ENCODE results near the gene LETMD1. TPM values are rescaled to one million over a fixed set of nuclear protein-coding genes. Genes with fewer than 3 reads are reported as not detected.
A peak's percentile ranks its signal among the peaks of the same experiment; 100 is the strongest.
"Not testable (repeated sequence)": the region's sequence is repeated elsewhere in the genome, so short reads cannot be mapped to it uniquely, and the experiment has no call there.

Gene LETMD1
- total and polyA plus RNA-seq, 7 donors: 37.0 to 87.2 (median 61.4) TPM

DNA sequence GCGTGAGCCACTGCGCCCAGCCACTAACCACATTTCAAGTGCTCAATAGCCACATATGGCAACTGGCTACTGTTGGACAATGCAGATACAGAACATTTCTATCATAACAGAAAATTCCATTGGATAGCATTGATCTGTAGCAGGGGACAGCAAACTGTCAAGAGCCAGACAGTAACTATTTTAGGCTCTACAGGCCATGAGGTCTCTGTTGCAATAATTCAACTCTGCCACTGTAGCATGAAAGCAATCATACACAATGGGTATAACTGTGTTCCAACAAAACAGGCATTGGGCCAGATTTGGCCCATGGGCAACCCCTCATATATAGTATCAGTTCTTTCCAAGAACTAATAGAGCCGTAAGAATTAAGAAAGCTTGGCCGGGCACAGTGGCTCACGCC is 27.3 kb downstream of the LETMD1 start:
- H3K4me3 ChIP-seq: no peak overlapping the region
- intact Hi-C loops (cut with DNase I): no loop called here
- H3K4me1 ChIP-seq: peaks cover 0 to 32% (median 15%) of the 10 kb centered on the region in 4 donors
- WGBS, 2 donors: 92 to 95% methylated on average over 5 of the region's 5 CpGs
- no peaks in the 10 kb centered on the region for H3K27me3 ChIP-seq
- no peak for DNase-seq
- H3K27ac ChIP-seq: no peak overlapping the region
- peaks cover under 1 to 41% (median 10%) of the 10 kb centered on the region in 4 donors for H3K36me3 ChIP-seq
- H3K9me3 ChIP-seq: no peaks in the 10 kb centered on the region
- TF ChIP-seq EP300 (IDR thresholded peaks at IDR 0.05): no peak
- no peak for TF ChIP-seq POLR2AphosphoS5 (IDR thresholded peaks at IDR 0.05)
- TF ChIP-seq CTCF (IDR thresholded peaks at IDR 0.05): no peak
- TF ChIP-seq POLR2A (IDR thresholded peaks at IDR 0.05): no peak

- no peak for DNase-seq
- peaks cover 0 to 31% (median 7%) of the 10 kb centered on the region in 4 donors for H3K36me3 ChIP-seq
- H3K9me3 ChIP-seq: no peaks in the 10 kb centered on the region
- WGBS, 2 donors: 82 to 92% methylated on average over 10 of the region's 10 CpGs
- H3K27me3 ChIP-seq: no peaks in the 10 kb centered on the region
- intact Hi-C loops (cut with DNase I): no loop called here
- H3K4me3 ChIP-seq: no peak overlapping the region
- TF ChIP-seq EP300 (IDR thresholded peaks at IDR 0.05) (no peak), POLR2A (IDR thresholded peaks at IDR 0.05) (no peak)
- H3K4me1 ChIP-seq: peaks cover 0 to 38% (median 19%) of the 10 kb centered on the region in 4 donors
- peak overlapping the region in 1 of 4 donors; percentile 38 for H3K27ac ChIP-seq
Observed at GRCh38 chr12:51076236-51076930, 28.3 kb downstream of the LETMD1 start.

- H3K4me3 ChIP-seq: no peak overlapping the region
- H3K27me3 ChIP-seq: no peaks in the 10 kb centered on the region
- TF ChIP-seq EP300 (IDR thresholded peaks at IDR 0.05) (no peak), POLR2AphosphoS5 (IDR thresholded peaks at IDR 0.05) (no peak), POLR2A (IDR thresholded peaks at IDR 0.05) (no peak), CTCF (IDR thresholded peaks at IDR 0.05) (no peak)
- no peak for DNase-seq
- peaks cover 0 to 46% (median 31%) of the 10 kb centered on the region in 4 donors for H3K4me1 ChIP-seq
- H3K36me3 ChIP-seq: peaks cover 0 to 17% (median 3%) of the 10 kb centered on the region in 4 donors
- 69 to 75% methylated on average over 5 of the region's 5 CpGs for WGBS, 2 donors
- H3K9me3 ChIP-seq: no peaks in the 10 kb centered on the region
- peak overlapping the region in 2 of 4 donors; percentile 33 to 38 for H3K27ac ChIP-seq
- intact Hi-C loops (cut with DNase I): no loop called here
Observed at GRCh38 chr12:51077930-51078329, 29.8 kb downstream of the LETMD1 start.

DNA sequence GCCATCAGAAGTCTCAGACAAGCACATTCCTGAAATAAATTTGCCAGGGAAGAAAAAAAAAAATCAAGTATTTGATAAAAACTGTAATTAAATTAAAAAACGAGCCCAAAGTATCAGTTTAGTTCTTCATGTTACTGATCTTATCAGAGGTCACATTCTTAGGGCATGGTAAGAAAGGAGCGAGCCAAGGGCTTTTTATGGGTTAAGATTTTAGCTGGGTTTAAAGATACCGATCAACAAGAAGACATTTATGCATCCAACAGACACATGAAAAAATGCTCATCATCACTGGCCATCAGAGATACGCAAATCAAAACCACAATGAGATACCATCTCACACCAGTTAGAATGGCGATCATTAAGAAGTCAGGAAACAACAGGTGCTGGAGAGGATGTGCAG is 30.2 kb downstream of the LETMD1 start:
- H3K9me3 ChIP-seq; H3K4me3 ChIP-seq; H3K27me3 ChIP-seq; intact Hi-C loops (cut with DNase I); DNase-seq: not testable (repeated sequence)
- Histone ChIP-seq H3K27ac (peak overlapping the region in 2 of 4 donors; percentile 33 to 38), H3K4me1 (peaks cover 0 to 46% (median 31%) of the 10 kb centered on the region in 4 donors), H3K36me3 (peaks cover 0 to 13% (median 2%) of the 10 kb centered on the region in 4 donors)
- 73 to 86% methylated on average over 5 of the region's 5 CpGs for WGBS, 2 donors

- H3K9me3 ChIP-seq; H3K4me3 ChIP-seq; H3K36me3 ChIP-seq; DNase-seq; H3K27me3 ChIP-seq; intact Hi-C loops (cut with DNase I); H3K27ac ChIP-seq: not testable (repeated sequence)
- 82 to 91% methylated on average over 6 of the region's 6 CpGs for WGBS, 2 donors
- peaks cover 0 to 49% (median 32%) of the 10 kb centered on the region in 4 donors for H3K4me1 ChIP-seq
Observed at GRCh38 chr12:51078866-51079265, 30.7 kb downstream of the LETMD1 start.

GRCh38 chr12:51080136-51080535 is 32.0 kb downstream of the LETMD1 start:
- Histone ChIP-seq H3K4me1 (peaks cover 0 to 51% (median 31%) of the 10 kb centered on the region in 4 donors), H3K27me3 (no peaks in the 10 kb centered on the region), H3K4me3 (no peak overlapping the region), H3K27ac (peak overlapping the region in 1 of 4 donors; percentile 5), H3K9me3 (no peaks in the 10 kb centered on the region), H3K36me3 (no peaks in the 10 kb centered on the region)
- WGBS, 2 donors: 39 to 74% methylated on average over 4 of the region's 4 CpGs
- no peak for TF ChIP-seq POLR2A (IDR thresholded peaks at IDR 0.05)
- TF ChIP-seq POLR2AphosphoS5 (IDR thresholded peaks at IDR 0.05): no peak
- no peak for TF ChIP-seq CTCF (IDR thresholded peaks at IDR 0.05)
- no peak for TF ChIP-seq EP300 (IDR thresholded peaks at IDR 0.05)
- no peak for DNase-seq
- intact Hi-C loops (cut with DNase I): loop anchor here (10.0 kb wide), 1 partner anchor 255 kb away; no protein-coding TSS in a partner anchor

All from sigmoid colon (tissue), 7 donors.